BLaER1 treated with 17β-estradiol and CSF1 and Interleukin-3, amounts not matched to agents 10 nM and 100 nM (cell line): Measurements from ENCODE around the gene PRPF40A.

ENCODE experiments used
- H3K27ac ChIP-seq, 11 experiments: shearing (Covaris generic); formaldehyde crosslinking; 2 replicates each; pipeline ENCODE4 v1.8.1; 2022
- H3K27me3 ChIP-seq, 11 experiments: shearing (Covaris generic); formaldehyde crosslinking; 2 replicates each; pipeline ENCODE4 v1.8.1; 2022
- H3K36me3 ChIP-seq, 11 experiments: shearing (Covaris generic); formaldehyde crosslinking; 2 replicates each; pipeline ENCODE4 v1.8.1; 2022
- H3K4me1 ChIP-seq, 10 experiments: shearing (Covaris generic); formaldehyde crosslinking; 2 replicates each; pipeline ENCODE4 v1.8.1; 2022
- H3K4me2 ChIP-seq, 11 experiments: shearing (Covaris generic); formaldehyde crosslinking; 2 replicates each; pipeline ENCODE4 v1.8.1; 2022
- H3K4me3 ChIP-seq, 10 experiments: shearing (Covaris generic); formaldehyde crosslinking; 2 replicates each; pipeline ENCODE4 v1.8.1; 2022
- H3K9ac ChIP-seq, 11 experiments: shearing (Covaris generic); formaldehyde crosslinking; 2 replicates each; pipeline ENCODE4 v1.8.1; 2022
- H3K9me3 ChIP-seq, 11 experiments: shearing (Covaris generic); formaldehyde crosslinking; replicated peaks in 1 of 11; 2 replicates each; pipeline ENCODE4 v1.8.1; 2022
- H4K20me1 ChIP-seq, 11 experiments: shearing (Covaris generic); formaldehyde crosslinking; 2 replicates each; pipeline ENCODE4 v1.8.1; 2022
- Cebpa-rat ChIP-seq, 11 experiments: shearing (Covaris generic); IDR thresholded peaks; 2 replicates each; pipeline ENCODE4 v1.8.1; 2022

PRPF40A gene

GRCh38 chr2:152649997-152650396 lies 67.3 kb downstream of the PRPF40A start:
- peaks cover 84 to 100% (median 95%) of the 10 kb centered on the region in 11 experiments for H3K36me3 ChIP-seq
- H3K4me2 ChIP-seq: no peak overlapping the region
- H3K4me3 ChIP-seq: no peak overlapping the region
- H4K20me1 ChIP-seq: peaks cover 3 to 36% (median 13%) of the 10 kb centered on the region in 11 experiments; a peak in 14 of 22 replicates
- no peak overlapping the region for H3K9ac ChIP-seq
- no peaks in the 10 kb centered on the region for H3K9me3 ChIP-seq
- no peaks in the 10 kb centered on the region; a peak in 1 of 20 replicates for H3K4me1 ChIP-seq
- no peaks in the 10 kb centered on the region for H3K27me3 ChIP-seq
- no peak overlapping the region for H3K27ac ChIP-seq
- TF ChIP-seq Cebpa-rat (IDR thresholded peaks at IDR 0.05): no peak

DNA sequence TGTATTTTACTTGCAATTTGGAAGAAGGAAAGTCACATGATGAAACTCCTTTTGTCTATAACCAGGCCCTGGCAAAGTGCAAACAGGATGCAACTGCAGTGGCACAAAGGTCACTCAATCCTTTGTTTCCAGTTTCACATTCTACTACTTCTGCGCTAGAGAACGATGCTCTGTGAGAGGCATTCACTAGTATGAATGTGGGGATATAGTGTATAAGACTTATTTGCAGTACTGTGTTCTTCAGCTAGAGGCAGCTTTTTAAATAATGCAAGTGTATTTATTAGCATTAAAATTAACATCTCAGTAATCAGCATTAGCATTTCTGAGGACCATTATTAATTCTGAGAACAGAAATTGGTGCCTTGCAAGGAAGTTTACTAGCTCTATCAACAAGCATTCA lies 68.9 kb downstream of the PRPF40A start:
- peaks cover 86 to 100% (median 95%) of the 10 kb centered on the region in 11 experiments for H3K36me3 ChIP-seq
- H3K4me1 ChIP-seq: no peaks in the 10 kb centered on the region; a peak in 1 of 20 replicates
- H3K4me3 ChIP-seq: no peak overlapping the region
- H3K9ac ChIP-seq: no peak overlapping the region
- H3K27me3 ChIP-seq: no peaks in the 10 kb centered on the region
- H3K4me2 ChIP-seq: no peak overlapping the region
- H4K20me1 ChIP-seq: peaks cover 4 to 48% (median 21%) of the 10 kb centered on the region in 11 experiments; a peak in 15 of 22 replicates
- no peak for TF ChIP-seq Cebpa-rat (IDR thresholded peaks at IDR 0.05)
- no peak overlapping the region for H3K27ac ChIP-seq
- no peaks in the 10 kb centered on the region for H3K9me3 ChIP-seq

- 0 out of 22 replicates have a peak overlapping the region, but pooled peaks of 1 of the 11 experiments have one; percentile 4 for H3K9ac ChIP-seq
- peaks cover 4 to 52% (median 21%) of the 10 kb centered on the region in 11 experiments; a peak in 15 of 22 replicates for H4K20me1 ChIP-seq
- no peak for TF ChIP-seq Cebpa-rat (IDR thresholded peaks at IDR 0.05)
- H3K4me3 ChIP-seq: no peak overlapping the region
- no peak overlapping the region for H3K27ac ChIP-seq
- H3K4me1 ChIP-seq: no peaks in the 10 kb centered on the region; a peak in 1 of 20 replicates
- H3K9me3 ChIP-seq: no peaks in the 10 kb centered on the region
- peaks cover 89 to 100% (median 97%) of the 10 kb centered on the region in 11 experiments for H3K36me3 ChIP-seq
- H3K4me2 ChIP-seq: no peak overlapping the region
- no peaks in the 10 kb centered on the region for H3K27me3 ChIP-seq
Observed at GRCh38 chr2:152647552-152647951, 69.7 kb downstream of the PRPF40A start.

- Histone ChIP-seq H3K9me3 (no peaks in the 10 kb centered on the region), H3K36me3 (peaks cover 89 to 100% (median 97%) of the 10 kb centered on the region in 11 experiments), H3K9ac (no peak overlapping the region), H4K20me1 (peaks cover 4 to 55% (median 21%) of the 10 kb centered on the region in 11 experiments; a peak in 15 of 22 replicates), H3K27me3 (no peaks in the 10 kb centered on the region), H3K4me3 (no peak overlapping the region), H3K4me1 (no peaks in the 10 kb centered on the region; a peak in 1 of 20 replicates), H3K27ac (no peak overlapping the region), H3K4me2 (no peak overlapping the region)
- no peak for TF ChIP-seq Cebpa-rat (IDR thresholded peaks at IDR 0.05)
Observed at GRCh38 chr2:152646775-152647174, 70.5 kb downstream of the PRPF40A start.

DNA sequence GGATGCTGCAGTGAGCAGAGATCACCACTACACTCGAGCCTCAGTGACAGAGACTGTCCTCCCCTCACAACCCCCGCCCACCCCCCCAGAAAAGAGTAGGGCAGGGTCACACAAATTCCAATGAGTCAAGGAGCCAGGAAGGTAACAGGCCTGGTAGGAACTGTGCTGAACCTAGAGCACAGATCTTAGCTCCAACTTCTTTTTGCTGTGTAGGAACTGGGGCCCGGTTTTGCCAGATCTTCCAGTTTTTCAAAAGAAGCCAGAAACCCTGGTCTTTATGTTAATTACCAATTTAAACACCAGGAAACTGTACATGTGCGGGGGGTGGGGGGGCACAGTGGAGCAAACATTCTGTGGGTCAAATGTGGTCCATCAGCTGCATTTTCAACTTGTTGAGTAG lies 71.0 kb downstream of the PRPF40A start:
- Histone ChIP-seq H3K27me3 (no peaks in the 10 kb centered on the region), H3K9me3 (no peaks in the 10 kb centered on the region), H3K27ac (no peak overlapping the region), H4K20me1 (peaks cover 4 to 54% (median 21%) of the 10 kb centered on the region in 11 experiments; a peak in 15 of 22 replicates), H3K4me2 (no peak overlapping the region), H3K9ac (no peak overlapping the region), H3K4me3 (no peak overlapping the region), H3K36me3 (peaks cover 91 to 100% (median 97%) of the 10 kb centered on the region in 11 experiments), H3K4me1 (no peaks in the 10 kb centered on the region; a peak in 1 of 20 replicates)
- TF ChIP-seq Cebpa-rat (IDR thresholded peaks at IDR 0.05): no peak

GRCh38 chr2:152644189-152644873 lies 72.9 kb downstream of the PRPF40A start:
- Histone ChIP-seq H3K36me3 (peaks cover 92 to 100% (median 98%) of the 10 kb centered on the region in 11 experiments), H4K20me1 (peaks cover 4 to 65% (median 17%) of the 10 kb centered on the region in 11 experiments; a peak in 15 of 22 replicates), H3K27me3 (no peaks in the 10 kb centered on the region), H3K27ac (no peak overlapping the region), H3K4me2 (no peak overlapping the region), H3K4me1 (no peaks in the 10 kb centered on the region; a peak in 1 of 20 replicates), H3K9ac (no peak overlapping the region), H3K4me3 (no peak overlapping the region), H3K9me3 (no peaks in the 10 kb centered on the region)
- TF ChIP-seq Cebpa-rat (IDR thresholded peaks at IDR 0.05): no peak

DNA sequence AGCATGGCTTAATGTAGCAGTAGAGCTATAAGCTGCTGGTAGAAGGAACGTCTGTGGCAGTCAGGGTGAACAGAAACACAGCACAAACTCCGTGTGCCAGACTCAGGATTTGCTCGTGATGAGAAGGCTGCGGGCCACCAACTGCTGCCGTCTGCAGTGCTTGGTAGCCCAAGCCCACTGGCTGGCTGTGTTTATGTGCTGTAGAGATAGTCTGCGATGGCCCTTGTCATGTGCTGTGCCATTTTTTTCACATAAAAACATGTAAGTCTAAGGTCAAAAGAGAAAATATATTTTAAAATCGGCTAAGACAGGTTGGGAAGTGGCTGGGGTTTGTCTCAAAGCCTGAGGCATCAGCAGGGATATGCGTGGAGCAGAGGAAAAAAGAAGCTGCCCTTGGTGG lies 78.7 kb downstream of the PRPF40A start:
- Histone ChIP-seq H3K4me3 (no peak overlapping the region), H3K9ac (no peak overlapping the region), H3K27me3 (no peaks in the 10 kb centered on the region), H3K36me3 (peaks cover 93 to 100% (median 99%) of the 10 kb centered on the region in 11 experiments), H3K4me2 (no peak overlapping the region), H3K4me1 (peaks cover 0 to 13% (median 0%) of the 10 kb centered on the region in 10 experiments; a peak in 2 of 20 replicates), H3K9me3 (no peaks in the 10 kb centered on the region), H3K27ac (no peak overlapping the region), H4K20me1 (peaks cover 0 to 59% (median 5%) of the 10 kb centered on the region in 11 experiments; a peak in 7 of 22 replicates)
- no peak for TF ChIP-seq Cebpa-rat (IDR thresholded peaks at IDR 0.05)

DNA sequence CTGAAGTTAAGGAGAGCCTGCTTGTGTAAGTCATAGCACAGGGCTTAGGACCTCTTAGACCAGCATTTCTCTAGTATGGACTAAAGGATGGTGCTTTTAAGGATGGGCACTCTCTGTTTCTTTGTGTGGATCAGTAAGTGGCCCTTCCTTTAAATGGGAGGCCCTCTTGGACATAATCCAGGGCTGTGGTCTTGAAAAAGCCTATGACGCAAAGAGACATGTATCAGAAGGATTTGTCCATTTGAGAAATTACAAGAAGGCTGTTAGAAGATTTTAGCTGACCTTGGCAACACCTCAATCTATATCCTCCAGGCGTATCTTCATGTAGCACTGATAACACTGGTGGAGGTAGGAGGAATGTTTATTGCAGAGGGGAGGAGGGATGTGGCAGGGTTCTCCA lies 79.2 kb downstream of the PRPF40A start:
- H3K9me3 ChIP-seq: no peaks in the 10 kb centered on the region
- no peak for TF ChIP-seq Cebpa-rat (IDR thresholded peaks at IDR 0.05)
- H3K4me1 ChIP-seq: peaks cover 0 to 13% (median 0%) of the 10 kb centered on the region in 10 experiments; a peak in 2 of 20 replicates
- H3K9ac ChIP-seq: peak overlapping the region in 1 of 11 experiments; percentile 18; a peak in 1 of 22 replicates
- H4K20me1 ChIP-seq: peaks cover 0 to 55% (median 5%) of the 10 kb centered on the region in 11 experiments; a peak in 7 of 22 replicates
- peaks cover 93 to 100% (median 99%) of the 10 kb centered on the region in 11 experiments for H3K36me3 ChIP-seq
- no peak overlapping the region for H3K4me2 ChIP-seq
- no peak overlapping the region for H3K4me3 ChIP-seq
- H3K27me3 ChIP-seq: no peaks in the 10 kb centered on the region
- H3K27ac ChIP-seq: peak overlapping the region in 1 of 11 experiments; percentile 31; a peak in 1 of 22 replicates

GRCh38 chr2:152637251-152637650 lies 80.0 kb downstream of the PRPF40A start:
- Histone ChIP-seq H3K27me3 (no peaks in the 10 kb centered on the region), H3K4me3 (no peak overlapping the region), H3K36me3 (peaks cover 93 to 100% (median 99%) of the 10 kb centered on the region in 11 experiments), H3K4me1 (peaks cover 0 to 13% (median 0%) of the 10 kb centered on the region in 10 experiments; a peak in 2 of 20 replicates), H3K4me2 (no peak overlapping the region), H3K9me3 (no peaks in the 10 kb centered on the region), H4K20me1 (peaks cover 0 to 50% (median 5%) of the 10 kb centered on the region in 11 experiments; a peak in 7 of 22 replicates), H3K27ac (0 out of 22 replicates have a peak overlapping the region, but pooled peaks of 1 of the 11 experiments have one; percentile 31), H3K9ac (peak overlapping the region in 1 of 11 experiments; percentile 18; a peak in 1 of 22 replicates)
- no peak for TF ChIP-seq Cebpa-rat (IDR thresholded peaks at IDR 0.05)
